Fibroblast of lung (primary cell): ENCODE results near the gene C7orf57. TPM values are rescaled to one million over a fixed set of nuclear protein-coding genes. Genes with fewer than 3 reads are reported as not detected.

Experiments
- DNase-seq, 2 donors: peaks; one replicate each; pipeline versions ENCODE4 v3.0.0 to v3.0.0-alpha.2; 2010; ENCODE audit warnings: low read depth in 2 of 2
- H2AFZ ChIP-seq: 2 replicates; pipeline ENCODE4 v1.5.1; 2012; ENCODE audit warnings: low read length, control low read depth, inconsistent platforms
- H3K27ac ChIP-seq: 2 replicates; pipeline ENCODE4 v1.5.1; 2011; ENCODE audit warnings: low read length, control low read depth; ENCODE audit not compliant: insufficient read depth
- H3K27me3 ChIP-seq: 2 replicates; pipeline ENCODE4 v1.5.1; 2011; ENCODE audit warnings: mild to moderate bottlenecking, low read length; ENCODE audit not compliant: control insufficient read depth, insufficient read depth
- H3K36me3 ChIP-seq: 2 replicates; pipeline ENCODE4 v1.5.1; 2011; ENCODE audit warnings: low read length; ENCODE audit not compliant: control insufficient read depth, insufficient read depth
- H3K4me1 ChIP-seq: 2 replicates; pipeline ENCODE4 v1.5.1; 2011; ENCODE audit warnings: low read length; ENCODE audit not compliant: control insufficient read depth, insufficient read depth; ENCODE audit errors: extremely low read depth
- H3K4me2 ChIP-seq: 2 replicates; pipeline ENCODE4 v1.5.1; 2011; ENCODE audit warnings: low read length, control low read depth; ENCODE audit not compliant: insufficient read depth; ENCODE audit errors: extremely low read depth
- H3K4me3 ChIP-seq, 4 experiments: fragments of 200-600 bp in 1 of 4; sonication (generic) in 1 of 4; replicated peaks in 1 of 4; 2 replicates each; pipeline ENCODE4 v1.5.1; 2011 to 2016; ENCODE audit warnings: low read length in 4 of 4, low read depth in 3 of 4, mild to moderate bottlenecking in 3 of 4, control low read depth in 2 of 4, inconsistent platforms in 1 of 4, mixed read lengths in 1 of 4; ENCODE audit not compliant: insufficient read depth in 1 of 4; ENCODE audit errors: control extremely low read depth in 1 of 4
- H3K79me2 ChIP-seq: 2 replicates; pipeline ENCODE4 v1.5.1; 2012; ENCODE audit warnings: mild to moderate bottlenecking, low read length, inconsistent platforms; ENCODE audit not compliant: control insufficient read depth, insufficient read depth
- H3K9ac ChIP-seq: 2 replicates; pipeline ENCODE4 v1.5.1; 2011; ENCODE audit warnings: mild to moderate bottlenecking, low read length, control low read depth; ENCODE audit not compliant: insufficient read depth
- H3K9me3 ChIP-seq: 2 replicates; pipeline ENCODE4 v1.5.1; 2012; ENCODE audit warnings: low read depth, low read length; ENCODE audit not compliant: control insufficient read depth, insufficient read depth
- H4K20me1 ChIP-seq: 2 replicates; pipeline ENCODE4 v1.5.1; 2011; ENCODE audit warnings: low read length; ENCODE audit not compliant: control insufficient read depth, insufficient read depth; ENCODE audit errors: extremely low read depth
- EZH2 ChIP-seq: IDR thresholded peaks from 2 replicates; pipeline ENCODE4 v1.5.1; 2012; ENCODE audit warnings: low read length, control low read depth, mild to moderate bottlenecking; ENCODE audit errors: missing control alignments
- polyA plus RNA-seq, 2 donors: library from polyadenylated mRNA; depleted of rRNA in 1 of 2; stranded (reverse) in 1 of 2; unstranded in 1 of 2; fragments of >200 nt; gene quantifications; 2 replicates each; pipeline ENCODE4 v1.2.1, GENCODE V29; 2011 to 2012; ENCODE audit warnings: missing spikeins in 1 of 2
- total RNA-seq: library from RNA; depleted of rRNA; stranded (reverse); fragments of >200 nt; gene quantifications from 2 replicates; pipeline ENCODE4 v1.2.1, GENCODE V29; 2014
- TF ChIP-seq, protein P1 (sequence below), 2 donors: IDR thresholded peaks in 1 of 2; conservative IDR thresholded peaks in 1 of 2; 1 replicate in 1 of 2; 2 replicates in 1 of 2; pipeline ENCODE4 v1.5.1; 2011 to 2012; ENCODE audit warnings: low read length in 2 of 2, control low read depth in 1 of 2, inconsistent platforms in 1 of 2, low read depth in 1 of 2, mild to moderate bottlenecking in 1 of 2

Gene C7orf57
- total and polyA plus RNA-seq, 2 donors (not counting 1 experiment from before 2014, with no cell fraction given), result not detected

DNA sequence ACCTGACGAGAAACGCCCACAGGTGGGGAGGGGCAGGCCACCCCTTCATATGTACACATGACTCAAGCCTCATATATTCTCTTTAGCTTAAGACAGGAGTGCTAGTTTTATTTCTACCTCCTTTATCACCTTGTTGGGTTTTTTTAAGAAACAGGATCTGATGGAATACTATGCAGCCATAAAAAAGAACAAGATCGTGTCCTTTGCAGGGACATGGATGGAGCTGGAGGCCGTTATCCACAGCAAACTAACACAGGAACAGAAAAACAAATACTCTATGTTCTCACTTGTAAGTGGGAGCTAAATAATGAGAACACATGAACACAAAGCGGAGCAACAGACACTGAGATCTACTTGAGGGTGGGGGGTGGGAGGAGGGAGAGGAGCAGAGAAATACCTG, 44.8 kb upstream of the C7orf57 start:
- no peak overlapping the region for H3K27ac ChIP-seq
- DNase-seq, result no peak
- no peak overlapping the region for H3K9ac ChIP-seq
- TF ChIP-seq EZH2, result no peak
- TF ChIP-seq, protein P1, sequence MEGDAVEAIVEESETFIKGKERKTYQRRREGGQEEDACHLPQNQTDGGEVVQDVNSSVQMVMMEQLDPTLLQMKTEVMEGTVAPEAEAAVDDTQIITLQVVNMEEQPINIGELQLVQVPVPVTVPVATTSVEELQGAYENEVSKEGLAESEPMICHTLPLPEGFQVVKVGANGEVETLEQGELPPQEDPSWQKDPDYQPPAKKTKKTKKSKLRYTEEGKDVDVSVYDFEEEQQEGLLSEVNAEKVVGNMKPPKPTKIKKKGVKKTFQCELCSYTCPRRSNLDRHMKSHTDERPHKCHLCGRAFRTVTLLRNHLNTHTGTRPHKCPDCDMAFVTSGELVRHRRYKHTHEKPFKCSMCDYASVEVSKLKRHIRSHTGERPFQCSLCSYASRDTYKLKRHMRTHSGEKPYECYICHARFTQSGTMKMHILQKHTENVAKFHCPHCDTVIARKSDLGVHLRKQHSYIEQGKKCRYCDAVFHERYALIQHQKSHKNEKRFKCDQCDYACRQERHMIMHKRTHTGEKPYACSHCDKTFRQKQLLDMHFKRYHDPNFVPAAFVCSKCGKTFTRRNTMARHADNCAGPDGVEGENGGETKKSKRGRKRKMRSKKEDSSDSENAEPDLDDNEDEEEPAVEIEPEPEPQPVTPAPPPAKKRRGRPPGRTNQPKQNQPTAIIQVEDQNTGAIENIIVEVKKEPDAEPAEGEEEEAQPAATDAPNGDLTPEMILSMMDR (conservative IDR thresholded peaks at IDR 0.05 in 1 of 2, IDR thresholded peaks at IDR 0.05 in 1 of 2; ENCODE audit: low read depth in 1 of 2, low read length in 2 of 2), result no peak
- H3K4me3 ChIP-seq, result no peak overlapping the region
- H3K4me1 ChIP-seq, result peaks cover 3% of the 10 kb centered on the region
- no peaks in the 10 kb centered on the region for H3K79me2 ChIP-seq
- no peaks in the 10 kb centered on the region for H3K27me3 ChIP-seq
- H2AFZ ChIP-seq, result no peak overlapping the region
- no peaks in the 10 kb centered on the region for H3K36me3 ChIP-seq
- no peaks in the 10 kb centered on the region for H3K9me3 ChIP-seq
- no peaks in the 10 kb centered on the region for H4K20me1 ChIP-seq
- no peak overlapping the region for H3K4me2 ChIP-seq

- no peaks in the 10 kb centered on the region for H3K79me2 ChIP-seq
- no peaks in the 10 kb centered on the region for H3K27me3 ChIP-seq
- H4K20me1 ChIP-seq, result no peaks in the 10 kb centered on the region
- DNase-seq, result no peak
- H3K27ac ChIP-seq, result no peak overlapping the region
- H3K9ac ChIP-seq, result no peak overlapping the region
- H3K4me3 ChIP-seq, result peak overlapping the region in 1 of 4 experiments; percentile 54
- peaks cover 3% of the 10 kb centered on the region for H3K4me1 ChIP-seq
- H3K36me3 ChIP-seq, result no peaks in the 10 kb centered on the region
- no peaks in the 10 kb centered on the region for H3K9me3 ChIP-seq
- H3K4me2 ChIP-seq, result no peak overlapping the region
- peak overlapping the region; percentile 98 for H2AFZ ChIP-seq
- no peak for TF ChIP-seq EZH2
- TF ChIP-seq, protein P1 (conservative IDR thresholded peaks at IDR 0.05 in 1 of 2, IDR thresholded peaks at IDR 0.05 in 1 of 2; ENCODE audit: low read depth in 1 of 2, low read length in 2 of 2), result no peak
Measured at GRCh38 chr7:47991270-47991669, 44.1 kb upstream of the C7orf57 start.

DNA sequence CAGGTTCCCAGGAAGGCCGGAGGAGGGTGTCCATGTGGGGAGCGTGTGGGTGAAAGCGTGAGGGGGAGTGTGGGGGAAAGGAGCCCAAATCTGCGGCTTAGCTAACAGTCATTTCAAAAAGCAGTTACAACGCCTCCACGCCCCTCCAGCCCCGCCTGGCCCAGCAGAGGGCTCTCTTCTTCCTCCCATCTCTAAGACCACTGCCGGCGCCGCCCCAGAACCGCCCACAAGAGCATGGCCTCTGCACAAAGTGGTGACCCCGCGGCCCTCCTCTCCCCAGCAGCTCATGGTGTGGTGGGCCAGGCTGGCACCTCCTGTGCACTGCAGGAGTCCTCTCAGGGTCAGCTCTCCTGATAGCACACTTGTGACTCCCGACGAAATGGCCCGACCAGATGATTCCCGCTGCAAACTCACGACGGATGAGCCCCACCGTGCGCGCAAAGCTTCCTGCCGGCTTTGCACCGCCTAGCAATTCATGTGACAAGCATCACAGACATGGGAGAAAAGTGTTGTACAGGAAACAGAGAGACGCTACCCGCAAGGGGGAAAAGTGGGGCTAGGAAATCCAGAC, 43.5 kb upstream of the C7orf57 start:
- Histone ChIP-seq H2AFZ (peak overlapping the region; percentile 98), H3K4me3 (peak overlapping the region; percentile 46 to 54 (median 54)), H3K4me1 (peaks cover 3% of the 10 kb centered on the region), H3K4me2 (peak overlapping the region; percentile 73), H3K36me3 (no peaks in the 10 kb centered on the region), H3K79me2 (no peaks in the 10 kb centered on the region), H3K9me3 (no peaks in the 10 kb centered on the region), H4K20me1 (no peaks in the 10 kb centered on the region), H3K9ac (no peak overlapping the region), H3K27ac (peak overlapping the region; percentile 16), H3K27me3 (no peaks in the 10 kb centered on the region)
- no peak for TF ChIP-seq EZH2
- TF ChIP-seq, protein P1 (conservative IDR thresholded peaks at IDR 0.05 in 1 of 2, IDR thresholded peaks at IDR 0.05 in 1 of 2; ENCODE audit: low read depth in 1 of 2, low read length in 2 of 2), result peak; percentile 77 to 85
- DNase-seq, result peak; percentile 74 to 75
